PC-3 (cell line): Measurements from ENCODE around the gene PHF11. TPM values are rescaled to one million over a fixed set of nuclear protein-coding genes. Genes with fewer than 3 reads are reported as not detected.

Experiments
- ATAC-seq: fragments of 200-7000 bp; cut with Tn5 transposase; 2 replicates; pipeline ENCODE4 v1.9.1; 2020; ENCODE audit warnings: mild to moderate bottlenecking, moderate library complexity
- BruUV-seq: library from RNA; stranded (reverse); fragments of 400-500 nt; replicated peaks from 2 replicates; lab custom pipeline; 2021; lab: Mats Ljungman, UMichigan
- CTCF ChIA-PET: fragments of 300-600 bp; sonication (Branson Sonifier 250); formaldehyde crosslinking; loops from one replicate; lab custom pipeline; 2022; ENCODE audit warnings: antibody characterized with exemption; lab: Charles Lee
- POLR2A ChIA-PET: fragments of 300-600 bp; sonication (Branson Sonifier 250); formaldehyde crosslinking; loops from one replicate; lab custom pipeline; 2022; ENCODE audit warnings: antibody characterized with exemption; ENCODE audit not compliant: unreplicated experiment; lab: Charles Lee
- DNase-seq: peaks from one replicate; pipeline ENCODE4 v3.0.0-alpha.2; 2015
- H2AFZ ChIP-seq: fragments of 300-600 bp; sonication (generic); 2 replicates; pipeline ENCODE4 v1.6.0; 2016; ENCODE audit warnings: antibody characterized with exemption, low read length
- H3F3A ChIP-seq: fragments of 300-600 bp; sonication (generic); one replicate; pipeline ENCODE4 v1.6.0; 2017; ENCODE audit warnings: antibody characterized with exemption, low read length, control low read depth, mild to moderate bottlenecking; ENCODE audit not compliant: unreplicated experiment
- H3K27ac ChIP-seq: fragments of 300-600 bp; sonication (generic); 2 replicates; pipeline ENCODE4 v1.5.1; 2016; ENCODE audit warnings: mild to moderate bottlenecking, low read length
- H3K27me3 ChIP-seq: fragments of 300-600 bp; sonication (generic); 2 replicates; pipeline ENCODE4 v1.6.1; 2016; ENCODE audit warnings: low read length, mixed read lengths
- H3K36me3 ChIP-seq: fragments of 300-600 bp; sonication (generic); 2 replicates; pipeline ENCODE4 v1.6.1; 2016; ENCODE audit warnings: low read depth, mixed run types, low read length, mixed read lengths
- H3K4me1 ChIP-seq: fragments of 300-600 bp; sonication (generic); 2 replicates; pipeline ENCODE4 v1.5.1; 2016; ENCODE audit warnings: low read length; ENCODE audit not compliant: insufficient read depth
- H3K4me2 ChIP-seq: fragments of 300-600 bp; sonication (generic); 2 replicates; pipeline ENCODE4 v1.6.0; 2016; ENCODE audit warnings: low read length
- H3K4me3 ChIP-seq: fragments of 300-600 bp; sonication (generic); 2 replicates; pipeline ENCODE4 v1.5.1; 2016; ENCODE audit warnings: mild to moderate bottlenecking, low read length, mixed read lengths
- H3K79me2 ChIP-seq: fragments of 300-600 bp; sonication (generic); 2 replicates; pipeline ENCODE4 v1.6.1; 2017; ENCODE audit warnings: low read length, mixed read lengths
- H3K9ac ChIP-seq: fragments of 300-600 bp; sonication (generic); 2 replicates; pipeline ENCODE4 v1.6.0; 2016; ENCODE audit warnings: mild to moderate bottlenecking, low read length
- H3K9me2 ChIP-seq: fragments of 300-600 bp; sonication (generic); replicated peaks from 2 replicates; pipeline ENCODE4 v1.6.1; 2016; ENCODE audit warnings: mixed run types, low read length, mixed read lengths
- H3K9me3 ChIP-seq: fragments of 300-600 bp; sonication (generic); 2 replicates; pipeline ENCODE4 v1.6.1; 2016; ENCODE audit warnings: low read length, mixed read lengths
- H4K20me1 ChIP-seq: fragments of 300-600 bp; sonication (generic); 2 replicates; pipeline ENCODE4 v1.6.1; 2016; ENCODE audit warnings: low read length, mixed read lengths
- EZH2 ChIP-seq: fragments of 300-600 bp; sonication (generic); IDR thresholded peaks from one replicate; pipeline ENCODE4 v1.6.1; 2017; ENCODE audit warnings: antibody characterized with exemption, mild to moderate bottlenecking, low read length; ENCODE audit not compliant: unreplicated experiment
- EZH2phosphoT487 ChIP-seq: fragments of 300-600 bp; sonication (generic); IDR thresholded peaks from 2 replicates; pipeline ENCODE4 v1.6.1; 2018; ENCODE audit warnings: mild to moderate bottlenecking, antibody characterized with exemption, low read length, borderline replicate concordance
- intact Hi-C: fragments of 100-400 bp; cut with micrococcal nuclease; formaldehyde crosslinking; loops from 2 replicates; pipeline ENCODE4 v1.9.0; 2023
- total RNA-seq: library from RNA; depleted of rRNA; stranded (reverse); fragments of >200 nt; gene quantifications from 2 replicates; pipeline ENCODE4 v1.2.3, GENCODE V29; 2014
- TF ChIP-seq, protein P1 (sequence below): fragments of 300-600 bp; sonication (generic); conservative IDR thresholded peaks from 2 replicates; pipeline ENCODE4 v1.5.1; 2017; ENCODE audit warnings: antibody characterized with exemption, low read depth, mild to moderate bottlenecking, low read length

The PHF11 gene
- total RNA-seq, 1 experiment from 2014 or later: 7.9 TPM

DNA sequence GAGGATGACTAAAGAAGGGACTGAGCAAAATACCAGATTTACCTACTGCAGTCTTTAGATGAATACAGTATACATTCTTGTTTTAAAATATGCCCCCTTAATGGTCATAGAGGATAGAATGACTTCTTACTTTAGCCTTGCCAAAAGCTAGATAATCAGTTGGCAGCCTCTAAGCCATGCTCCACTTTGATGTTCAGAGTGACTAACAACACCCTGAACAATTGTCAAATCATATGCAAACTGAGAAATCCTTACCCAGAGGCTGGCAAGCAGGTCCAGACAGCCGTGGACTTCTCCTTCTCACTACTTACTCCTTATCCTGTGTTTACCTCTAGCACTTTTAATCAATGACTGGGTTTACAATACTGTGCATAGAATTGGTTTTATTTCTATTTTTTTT, 23.6 kb upstream of the PHF11 start:
- CTCF ChIA-PET: no interaction called here
- H3K36me3 ChIP-seq: 0 out of 2 replicates have a peak, but pooled peaks cover 4% of the 10 kb centered on the region
- no TSS peak for BruUV-seq

DNA sequence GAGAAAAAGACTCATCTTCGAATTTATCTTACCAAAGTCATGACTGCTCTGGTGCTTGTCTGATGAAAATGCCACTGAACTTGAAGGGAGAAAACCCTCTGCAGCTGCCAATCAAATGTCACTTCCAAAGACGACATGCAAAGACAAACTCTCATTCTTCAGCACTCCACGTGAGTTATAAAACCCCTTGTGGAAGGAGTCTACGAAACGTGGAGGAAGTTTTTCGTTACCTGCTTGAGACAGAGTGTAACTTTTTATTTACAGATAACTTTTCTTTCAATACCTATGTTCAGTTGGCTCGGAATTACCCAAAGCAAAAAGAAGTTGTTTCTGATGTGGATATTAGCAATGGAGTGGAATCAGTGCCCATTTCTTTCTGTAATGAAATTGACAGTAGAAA, 19.2 kb upstream of the PHF11 start:
- CTCF ChIA-PET: no interaction called here
- BruUV-seq: no TSS peak

More for the DNA sequence above, 23.6 kb upstream of the PHF11 start:
- Histone ChIP-seq H3K27ac (no peak overlapping the region), H3K4me2 (no peak overlapping the region), H3K79me2 (no peaks in the 10 kb centered on the region), H3K27me3 (no peaks in the 10 kb centered on the region), H3K9me3 (no peaks in the 10 kb centered on the region), H3K9ac (no peak overlapping the region), H3K4me3 (no peak overlapping the region), H2AFZ (no peak overlapping the region), H3K4me1 (no peaks in the 10 kb centered on the region), H3F3A (no peaks in the 10 kb centered on the region), H3K9me2 (no peaks in the 10 kb centered on the region), H4K20me1 (no peaks in the 10 kb centered on the region)
- DNase-seq: no peak
- POLR2A ChIA-PET: no interaction called here
- no peak for ATAC-seq
- intact Hi-C loops: no loop called here
- TF ChIP-seq EZH2 (no peak), EZH2phosphoT487 (no peak)
- TF ChIP-seq, protein P1, sequence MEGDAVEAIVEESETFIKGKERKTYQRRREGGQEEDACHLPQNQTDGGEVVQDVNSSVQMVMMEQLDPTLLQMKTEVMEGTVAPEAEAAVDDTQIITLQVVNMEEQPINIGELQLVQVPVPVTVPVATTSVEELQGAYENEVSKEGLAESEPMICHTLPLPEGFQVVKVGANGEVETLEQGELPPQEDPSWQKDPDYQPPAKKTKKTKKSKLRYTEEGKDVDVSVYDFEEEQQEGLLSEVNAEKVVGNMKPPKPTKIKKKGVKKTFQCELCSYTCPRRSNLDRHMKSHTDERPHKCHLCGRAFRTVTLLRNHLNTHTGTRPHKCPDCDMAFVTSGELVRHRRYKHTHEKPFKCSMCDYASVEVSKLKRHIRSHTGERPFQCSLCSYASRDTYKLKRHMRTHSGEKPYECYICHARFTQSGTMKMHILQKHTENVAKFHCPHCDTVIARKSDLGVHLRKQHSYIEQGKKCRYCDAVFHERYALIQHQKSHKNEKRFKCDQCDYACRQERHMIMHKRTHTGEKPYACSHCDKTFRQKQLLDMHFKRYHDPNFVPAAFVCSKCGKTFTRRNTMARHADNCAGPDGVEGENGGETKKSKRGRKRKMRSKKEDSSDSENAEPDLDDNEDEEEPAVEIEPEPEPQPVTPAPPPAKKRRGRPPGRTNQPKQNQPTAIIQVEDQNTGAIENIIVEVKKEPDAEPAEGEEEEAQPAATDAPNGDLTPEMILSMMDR: no peak

DNA sequence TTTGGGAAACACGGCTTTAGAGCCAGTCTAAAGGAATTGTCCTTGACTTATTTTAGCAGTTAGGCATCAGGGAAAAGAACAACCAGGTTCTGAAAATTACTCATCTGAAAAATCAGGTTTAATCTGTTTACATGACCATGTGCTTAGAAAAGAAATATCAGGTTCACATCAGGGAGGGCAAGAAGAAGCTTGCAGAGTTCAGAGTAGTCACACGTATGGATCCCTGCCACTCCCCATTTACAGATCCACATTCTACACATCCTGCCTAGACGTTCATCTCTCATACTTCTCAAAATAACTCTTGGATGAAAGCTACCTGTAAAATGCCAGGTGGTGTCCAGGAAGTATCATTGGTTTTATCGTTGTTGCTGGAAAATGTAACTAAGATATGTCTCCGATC, 14.0 kb upstream of the PHF11 start:
- no peaks in the 10 kb centered on the region for H3K9me2 ChIP-seq
- POLR2A ChIA-PET: no interaction called here
- ATAC-seq: no peak

More for the DNA sequence above, 19.2 kb upstream of the PHF11 start:
- Histone ChIP-seq H3K36me3 (0 out of 2 replicates have a peak, but pooled peaks cover 4% of the 10 kb centered on the region), H3K4me1 (no peaks in the 10 kb centered on the region), H3K27me3 (no peaks in the 10 kb centered on the region), H3K9me3 (no peaks in the 10 kb centered on the region), H2AFZ (no peak overlapping the region), H4K20me1 (no peaks in the 10 kb centered on the region), H3K4me2 (no peak overlapping the region), H3F3A (no peaks in the 10 kb centered on the region), H3K4me3 (no peak overlapping the region), H3K27ac (no peak overlapping the region), H3K9ac (no peak overlapping the region), H3K79me2 (no peaks in the 10 kb centered on the region), H3K9me2 (no peaks in the 10 kb centered on the region)
- ATAC-seq (no peak), DNase-seq (no peak)
- intact Hi-C loops: no loop called here
- POLR2A ChIA-PET: no interaction called here
- TF ChIP-seq, protein P1: no peak

More for the DNA sequence above, 14.0 kb upstream of the PHF11 start:
- TF ChIP-seq, protein P1: no peak
- TF ChIP-seq EZH2phosphoT487 (no peak), EZH2 (no peak)
- no peaks in the 10 kb centered on the region for H3K9me3 ChIP-seq
- CTCF ChIA-PET: no interaction called here
- H3K9ac ChIP-seq: no peak overlapping the region
- H4K20me1 ChIP-seq: no peaks in the 10 kb centered on the region
- no peak for DNase-seq
- H3K4me3 ChIP-seq: no peak overlapping the region
- BruUV-seq: no TSS peak
- no peak overlapping the region for H2AFZ ChIP-seq
- no peaks in the 10 kb centered on the region for H3K4me1 ChIP-seq
- H3K36me3 ChIP-seq: no peaks in the 10 kb centered on the region
- intact Hi-C loops: no loop called here
- no peak overlapping the region for H3K4me2 ChIP-seq
- H3K27ac ChIP-seq: no peak overlapping the region
- H3F3A ChIP-seq: no peaks in the 10 kb centered on the region
- no peaks in the 10 kb centered on the region for H3K79me2 ChIP-seq
- H3K27me3 ChIP-seq: no peaks in the 10 kb centered on the region
